Parathyroid adenoma (tissue), 2 donors: Measurements from ENCODE around the gene ACTN4.

Experiments
- H2AFZ ChIP-seq: fragments of 300-600 bp; sonication (generic); one replicate; pipeline ENCODE4 v1.7.0; 2017; ENCODE audit warnings: antibody characterized with exemption, mild to moderate bottlenecking
- H3K27ac ChIP-seq: fragments of 300-600 bp; sonication (generic); one replicate; pipeline ENCODE4 v1.7.0; 2017
- H3K27me3 ChIP-seq: fragments of 300-600 bp; sonication (generic); one replicate; pipeline ENCODE4 v1.7.0; 2017; ENCODE audit warnings: low read length; ENCODE audit not compliant: control insufficient read depth, insufficient read depth
- H3K36me3 ChIP-seq: fragments of 300-600 bp; sonication (generic); one replicate; pipeline ENCODE4 v1.7.0; 2017; ENCODE audit warnings: low read length; ENCODE audit not compliant: control insufficient read depth, insufficient read depth
- H3K4me1 ChIP-seq: fragments of 300-600 bp; sonication (generic); one replicate; pipeline ENCODE4 v1.7.0; 2017; ENCODE audit warnings: control low read depth
- H3K4me2 ChIP-seq: fragments of 300-600 bp; sonication (generic); one replicate; pipeline ENCODE4 v1.7.0; 2017; ENCODE audit warnings: low read length
- H3K4me3 ChIP-seq: fragments of 300-600 bp; sonication (generic); one replicate; pipeline ENCODE4 v1.7.0; 2017; ENCODE audit warnings: low read depth, low read length
- H3K79me2 ChIP-seq: fragments of 300-600 bp; sonication (generic); one replicate; pipeline ENCODE4 v1.7.0; 2017; ENCODE audit warnings: control low read depth
- H3K9ac ChIP-seq: fragments of 300-600 bp; sonication (generic); one replicate; pipeline ENCODE4 v1.7.0; 2017; ENCODE audit warnings: mild to moderate bottlenecking
- H3K9me3 ChIP-seq: fragments of 300-600 bp; sonication (generic); one replicate; pipeline ENCODE4 v1.7.0; 2017; ENCODE audit warnings: low read length; ENCODE audit not compliant: control insufficient read depth
- TF ChIP-seq, protein P1 (sequence below): fragments of 300-600 bp; sonication (generic); IDR thresholded peaks from one replicate; pipeline ENCODE4 v1.7.0; 2017; ENCODE audit warnings: antibody characterized with exemption, mild to moderate bottlenecking
- donor health status: primary hyperparathyroidism.

ACTN4 gene

DNA sequence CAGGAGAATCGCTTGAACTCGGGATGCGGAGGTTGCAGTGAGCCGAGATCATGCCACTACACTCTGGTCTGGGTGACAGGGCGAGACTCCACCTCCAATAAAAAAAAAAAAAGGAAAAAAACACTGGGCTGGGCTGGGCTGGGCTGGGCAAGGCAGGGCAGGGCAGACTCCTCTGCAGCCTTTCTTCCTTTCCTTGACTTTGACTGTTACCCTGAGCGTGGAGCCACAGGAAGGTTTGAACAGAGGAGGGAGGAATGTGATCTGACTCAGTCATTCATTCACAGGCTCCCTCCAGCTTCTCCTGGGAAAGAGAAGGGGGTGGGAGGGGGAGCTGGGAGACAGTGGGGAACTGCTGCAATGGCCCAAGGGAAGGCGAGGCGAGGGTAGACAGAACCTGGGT is 2.7 kb upstream of the ACTN4 start:
- H3K4me3 ChIP-seq, result no peak overlapping the region
- H3K27ac ChIP-seq, result no peak overlapping the region
- H3K79me2 ChIP-seq, result peaks cover 21% of the 10 kb centered on the region
- H3K4me2 ChIP-seq, result no peak overlapping the region
- H2AFZ ChIP-seq, result no peak overlapping the region
- TF ChIP-seq, protein P1, sequence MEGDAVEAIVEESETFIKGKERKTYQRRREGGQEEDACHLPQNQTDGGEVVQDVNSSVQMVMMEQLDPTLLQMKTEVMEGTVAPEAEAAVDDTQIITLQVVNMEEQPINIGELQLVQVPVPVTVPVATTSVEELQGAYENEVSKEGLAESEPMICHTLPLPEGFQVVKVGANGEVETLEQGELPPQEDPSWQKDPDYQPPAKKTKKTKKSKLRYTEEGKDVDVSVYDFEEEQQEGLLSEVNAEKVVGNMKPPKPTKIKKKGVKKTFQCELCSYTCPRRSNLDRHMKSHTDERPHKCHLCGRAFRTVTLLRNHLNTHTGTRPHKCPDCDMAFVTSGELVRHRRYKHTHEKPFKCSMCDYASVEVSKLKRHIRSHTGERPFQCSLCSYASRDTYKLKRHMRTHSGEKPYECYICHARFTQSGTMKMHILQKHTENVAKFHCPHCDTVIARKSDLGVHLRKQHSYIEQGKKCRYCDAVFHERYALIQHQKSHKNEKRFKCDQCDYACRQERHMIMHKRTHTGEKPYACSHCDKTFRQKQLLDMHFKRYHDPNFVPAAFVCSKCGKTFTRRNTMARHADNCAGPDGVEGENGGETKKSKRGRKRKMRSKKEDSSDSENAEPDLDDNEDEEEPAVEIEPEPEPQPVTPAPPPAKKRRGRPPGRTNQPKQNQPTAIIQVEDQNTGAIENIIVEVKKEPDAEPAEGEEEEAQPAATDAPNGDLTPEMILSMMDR, result no peak
- H3K4me1 ChIP-seq, result no peaks in the 10 kb centered on the region
- no peaks in the 10 kb centered on the region for H3K36me3 ChIP-seq
- no peak overlapping the region for H3K9ac ChIP-seq
- no peaks in the 10 kb centered on the region for H3K9me3 ChIP-seq
- H3K27me3 ChIP-seq, result no peaks in the 10 kb centered on the region

DNA sequence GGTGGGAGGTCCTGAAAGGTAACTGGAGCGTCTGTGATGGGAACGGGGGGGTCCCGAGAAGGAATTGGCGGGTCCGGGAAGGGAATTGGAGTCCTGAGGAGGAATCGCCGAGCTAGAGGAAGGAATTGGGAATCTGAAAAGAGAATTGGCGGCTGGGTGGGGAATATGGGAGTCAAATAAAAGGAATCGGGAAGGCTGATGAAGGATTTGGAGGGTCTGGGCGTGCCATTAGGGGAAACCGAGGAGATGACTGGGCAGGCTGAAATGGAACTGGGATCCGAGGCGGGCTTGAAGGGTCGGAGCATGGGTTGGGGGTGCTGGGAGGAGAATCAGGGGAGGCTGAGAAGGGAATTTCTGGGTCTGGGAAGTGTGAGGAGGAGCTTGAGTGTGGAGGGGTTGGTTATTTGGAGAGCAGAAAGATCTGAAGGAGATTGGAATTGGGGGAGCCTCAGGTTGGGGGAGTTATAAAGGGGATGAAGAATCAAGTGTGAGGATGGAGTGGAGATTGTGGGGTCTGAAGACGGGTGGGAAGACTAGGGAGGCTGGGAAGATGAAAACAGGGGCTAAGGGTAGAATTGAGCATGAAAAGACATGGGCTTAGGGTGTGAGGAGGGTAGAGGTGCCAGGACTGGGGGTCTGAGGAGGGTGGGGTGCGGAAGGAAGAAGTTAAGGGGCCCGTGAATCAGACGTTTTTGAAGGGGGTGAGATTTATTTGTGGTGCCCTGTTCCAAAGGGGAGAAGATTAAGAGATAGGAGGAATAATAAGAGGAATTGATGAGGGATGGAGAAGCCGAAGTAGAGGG is 718 bp downstream of the ACTN4 start:
- Histone ChIP-seq H3K36me3 (no peaks in the 10 kb centered on the region), H3K4me2 (peak overlapping the region; percentile 100), H3K27ac (peak overlapping the region; percentile 95), H3K27me3 (no peaks in the 10 kb centered on the region), H3K9me3 (no peaks in the 10 kb centered on the region), H3K4me1 (peaks cover 30% of the 10 kb centered on the region), H2AFZ (peak overlapping the region; percentile 16), H3K4me3 (peak overlapping the region; percentile 99), H3K79me2 (peaks cover 55% of the 10 kb centered on the region), H3K9ac (peak overlapping the region; percentile 97)
- TF ChIP-seq, protein P1, result no peak

DNA sequence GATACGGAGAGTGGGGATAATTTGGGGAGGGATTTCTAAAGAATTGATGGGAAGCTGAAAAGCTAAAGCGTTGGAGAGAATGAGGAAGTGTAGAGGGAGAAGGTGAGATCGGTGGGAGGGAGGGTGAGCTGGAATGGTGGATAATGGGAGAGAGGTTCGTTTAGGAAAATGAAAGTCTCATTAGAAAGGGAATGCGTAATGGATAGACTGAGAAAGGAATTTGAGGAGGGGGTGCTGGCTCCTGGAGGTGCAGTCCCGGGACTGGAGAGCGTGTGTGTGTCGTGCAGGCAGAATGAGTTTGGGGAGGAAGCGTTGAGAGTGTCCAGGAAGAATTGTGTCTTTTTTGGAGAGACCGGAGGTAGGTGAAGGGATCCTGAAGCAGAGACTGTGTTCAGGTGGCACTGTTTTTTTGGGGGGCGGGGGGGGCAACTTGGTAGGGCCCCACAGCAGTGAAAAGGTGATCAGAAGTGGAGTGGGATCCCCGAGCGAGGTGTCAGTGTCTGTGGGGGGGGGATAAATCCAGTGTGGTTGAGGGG is 1.4 kb downstream of the ACTN4 start:
- Histone ChIP-seq H3K27me3 (no peaks in the 10 kb centered on the region), H3K9ac (peak overlapping the region; percentile 97), H3K4me3 (peak overlapping the region; percentile 99), H3K79me2 (peaks cover 61% of the 10 kb centered on the region), H3K36me3 (no peaks in the 10 kb centered on the region), H3K4me1 (peaks cover 35% of the 10 kb centered on the region), H2AFZ (no peak overlapping the region), H3K4me2 (peak overlapping the region; percentile 100), H3K9me3 (no peaks in the 10 kb centered on the region), H3K27ac (peak overlapping the region; percentile 95)
- TF ChIP-seq, protein P1, result no peak

DNA sequence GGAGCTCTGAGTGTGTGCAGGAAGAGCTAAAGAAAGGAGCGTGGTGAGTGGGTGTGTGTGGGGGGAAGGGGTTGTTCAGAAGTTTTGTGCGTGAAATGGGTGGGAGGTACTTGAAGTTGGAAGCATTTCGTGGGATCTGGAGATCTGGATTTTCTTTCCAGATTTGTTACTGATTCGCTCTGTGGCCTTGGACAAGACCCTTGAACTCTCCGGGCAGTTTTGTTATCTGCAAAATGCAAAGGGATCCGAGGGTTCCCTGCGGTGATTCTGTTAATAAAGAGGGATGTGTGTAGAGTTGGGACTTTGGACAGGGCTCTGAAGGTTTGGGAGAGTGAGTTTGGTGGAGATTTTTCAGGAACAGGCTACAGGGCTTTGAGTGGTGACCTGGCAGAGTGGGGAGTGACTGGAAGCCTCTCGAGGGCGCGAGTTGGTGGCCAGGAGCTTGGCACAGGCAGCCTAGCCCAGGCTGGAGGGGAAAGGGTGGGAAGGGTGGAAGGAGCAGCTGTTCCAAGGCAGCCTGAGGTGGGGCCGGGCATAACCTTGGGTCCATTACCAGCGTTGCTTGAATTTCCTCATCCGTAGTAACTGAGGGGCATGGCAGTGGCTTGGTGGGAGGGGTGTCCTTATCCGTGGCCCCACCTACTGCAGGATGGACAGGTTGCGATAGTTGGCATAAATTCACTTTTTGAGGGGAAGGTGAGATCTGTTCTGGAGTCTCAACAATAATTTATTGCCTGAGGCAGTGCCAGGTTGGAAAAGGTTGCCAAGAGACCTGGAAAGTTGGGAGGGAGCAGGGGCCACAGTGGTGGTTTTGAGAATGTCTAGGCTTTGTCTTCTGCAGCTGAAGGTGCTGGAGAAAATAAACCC is 2.1 kb downstream of the ACTN4 start:
- no peaks in the 10 kb centered on the region for H3K36me3 ChIP-seq
- peak overlapping the region; percentile 100 for H3K4me2 ChIP-seq
- H3K9me3 ChIP-seq, result no peaks in the 10 kb centered on the region
- H3K79me2 ChIP-seq, result peaks cover 65% of the 10 kb centered on the region
- peak overlapping the region; percentile 95 for H3K27ac ChIP-seq
- TF ChIP-seq, protein P1, result no peak
- H3K9ac ChIP-seq, result peak overlapping the region; percentile 9
- no peaks in the 10 kb centered on the region for H3K27me3 ChIP-seq
- H3K4me1 ChIP-seq, result peaks cover 37% of the 10 kb centered on the region
- no peak overlapping the region for H2AFZ ChIP-seq
- peak overlapping the region; percentile 99 for H3K4me3 ChIP-seq
